Measurements from ENCODE around the gene ZNF565. TPM values are rescaled to one million over a fixed set of nuclear protein-coding genes. Genes with fewer than 3 reads are reported as not detected.

Gene ZNF565
- total RNA-seq, 1 experiment from 2014 or later, result 3.2 TPM

GRCh38 chr19:36245210-36246005 is 30.9 kb upstream of the ZNF565 start:
- H3K9me3 ChIP-seq (ENCODE audit: control insufficient read depth in 1 of 2, insufficient read depth in 1 of 2, low read depth in 1 of 2, low read length in 2 of 2), result peaks cover 0 to 4% of the 10 kb centered on the region in 2 experiments; a peak in 2 of 4 replicates
- CTCF ChIA-PET, result no interaction called here
- no peak overlapping the region for H3K4me3 ChIP-seq (replicated peaks in 1 of 2; ENCODE audit: low read depth in 1 of 2, low read length in 2 of 2)
- POLR2A ChIA-PET, result no interaction called here
- no peak for ATAC-seq
- no peaks in the 10 kb centered on the region for H4K20me1 ChIP-seq (ENCODE audit: insufficient read depth)
- DNase-seq (ENCODE audit: low read depth, low spot score), result no peak
- BruUV-seq (replicated peaks), result no TSS peak
- no peaks in the 10 kb centered on the region for H3K36me3 ChIP-seq (ENCODE audit: control insufficient read depth in 1 of 2, insufficient read depth in 2 of 2, low read length in 2 of 2)
- H3K9me2 ChIP-seq (ENCODE audit: insufficient read depth), result no peaks in the 10 kb centered on the region
- H3K27me3 ChIP-seq (ENCODE audit: insufficient read depth, low read length), result no peaks in the 10 kb centered on the region
- no peak overlapping the region for H3K4me2 ChIP-seq (ENCODE audit: low read length)
- no peaks in the 10 kb centered on the region for H3K4me1 ChIP-seq (ENCODE audit: control insufficient read depth in 1 of 2, insufficient read depth in 2 of 2, low read length in 2 of 2)
- TF ChIP-seq YY1 (IDR thresholded peaks at IDR 0.05; ENCODE audit: extremely low read depth, insufficient replicate concordance, low read depth, low read length) (no peak), FOSL1 (IDR thresholded peaks at IDR 0.05; ENCODE audit: low read depth) (no peak)
- TF ChIP-seq, protein P1, sequence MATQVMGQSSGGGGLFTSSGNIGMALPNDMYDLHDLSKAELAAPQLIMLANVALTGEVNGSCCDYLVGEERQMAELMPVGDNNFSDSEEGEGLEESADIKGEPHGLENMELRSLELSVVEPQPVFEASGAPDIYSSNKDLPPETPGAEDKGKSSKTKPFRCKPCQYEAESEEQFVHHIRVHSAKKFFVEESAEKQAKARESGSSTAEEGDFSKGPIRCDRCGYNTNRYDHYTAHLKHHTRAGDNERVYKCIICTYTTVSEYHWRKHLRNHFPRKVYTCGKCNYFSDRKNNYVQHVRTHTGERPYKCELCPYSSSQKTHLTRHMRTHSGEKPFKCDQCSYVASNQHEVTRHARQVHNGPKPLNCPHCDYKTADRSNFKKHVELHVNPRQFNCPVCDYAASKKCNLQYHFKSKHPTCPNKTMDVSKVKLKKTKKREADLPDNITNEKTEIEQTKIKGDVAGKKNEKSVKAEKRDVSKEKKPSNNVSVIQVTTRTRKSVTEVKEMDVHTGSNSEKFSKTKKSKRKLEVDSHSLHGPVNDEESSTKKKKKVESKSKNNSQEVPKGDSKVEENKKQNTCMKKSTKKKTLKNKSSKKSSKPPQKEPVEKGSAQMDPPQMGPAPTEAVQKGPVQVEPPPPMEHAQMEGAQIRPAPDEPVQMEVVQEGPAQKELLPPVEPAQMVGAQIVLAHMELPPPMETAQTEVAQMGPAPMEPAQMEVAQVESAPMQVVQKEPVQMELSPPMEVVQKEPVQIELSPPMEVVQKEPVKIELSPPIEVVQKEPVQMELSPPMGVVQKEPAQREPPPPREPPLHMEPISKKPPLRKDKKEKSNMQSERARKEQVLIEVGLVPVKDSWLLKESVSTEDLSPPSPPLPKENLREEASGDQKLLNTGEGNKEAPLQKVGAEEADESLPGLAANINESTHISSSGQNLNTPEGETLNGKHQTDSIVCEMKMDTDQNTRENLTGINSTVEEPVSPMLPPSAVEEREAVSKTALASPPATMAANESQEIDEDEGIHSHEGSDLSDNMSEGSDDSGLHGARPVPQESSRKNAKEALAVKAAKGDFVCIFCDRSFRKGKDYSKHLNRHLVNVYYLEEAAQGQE (IDR thresholded peaks at IDR 0.05; ENCODE audit: low read depth), result no peak
- intact Hi-C loops (cut with micrococcal nuclease), result no loop called here
- H3K79me2 ChIP-seq (ENCODE audit: insufficient read depth, low read length), result no peaks in the 10 kb centered on the region
- no peak overlapping the region for H2AFZ ChIP-seq (ENCODE audit: low read depth, low read length, poor library complexity, severe bottlenecking)
- H3K27ac ChIP-seq (ENCODE audit: low read depth, low read length), result no peak overlapping the region
- RAD21 ChIA-PET (ENCODE audit: low non-redundant PET in 1 of 2, low total read pairs in 2 of 2, uncharacterized antibody in 2 of 2, unreplicated experiment in 2 of 2), result no interaction called here
- no peak overlapping the region for H3K9ac ChIP-seq (ENCODE audit: low read length)

GRCh38 chr19:36244066-36244465 is 29.6 kb upstream of the ZNF565 start:
- POLR2A ChIA-PET, result no interaction called here
- Histone ChIP-seq H3K79me2 (ENCODE audit: insufficient read depth, low read length) (no peaks in the 10 kb centered on the region), H4K20me1 (ENCODE audit: insufficient read depth) (no peaks in the 10 kb centered on the region), H3K27me3 (ENCODE audit: insufficient read depth, low read length) (no peaks in the 10 kb centered on the region), H3K4me3 (replicated peaks in 1 of 2; ENCODE audit: low read depth in 1 of 2, low read length in 2 of 2) (no peak overlapping the region), H3K9me3 (ENCODE audit: control insufficient read depth in 1 of 2, insufficient read depth in 1 of 2, low read depth in 1 of 2, low read length in 2 of 2) (peaks cover 0 to 4% of the 10 kb centered on the region in 2 experiments; a peak in 2 of 4 replicates), H3K9ac (ENCODE audit: low read length) (no peak overlapping the region), H3K4me2 (ENCODE audit: low read length) (no peak overlapping the region), H3K27ac (ENCODE audit: low read depth, low read length) (no peak overlapping the region), H3K4me1 (ENCODE audit: control insufficient read depth in 1 of 2, insufficient read depth in 2 of 2, low read length in 2 of 2) (no peaks in the 10 kb centered on the region), H2AFZ (ENCODE audit: low read depth, low read length, poor library complexity, severe bottlenecking) (no peak overlapping the region), H3K36me3 (ENCODE audit: control insufficient read depth in 1 of 2, insufficient read depth in 2 of 2, low read length in 2 of 2) (0 out of 4 replicates have a peak, but pooled peaks cover 0 to 4% of the 10 kb centered on the region in 2 experiments), H3K9me2 (ENCODE audit: insufficient read depth) (no peaks in the 10 kb centered on the region)
- CTCF ChIA-PET, result no interaction called here
- RAD21 ChIA-PET (ENCODE audit: low non-redundant PET in 1 of 2, low total read pairs in 2 of 2, uncharacterized antibody in 2 of 2, unreplicated experiment in 2 of 2), result no interaction called here
- DNase-seq (ENCODE audit: low read depth, low spot score) (no peak), ATAC-seq (no peak)
- no TSS peak for BruUV-seq (replicated peaks)
- intact Hi-C loops (cut with micrococcal nuclease), result no loop called here
- TF ChIP-seq SIN3A (IDR thresholded peaks at IDR 0.05; ENCODE audit: low read depth) (no peak), CEBPB (IDR thresholded peaks at IDR 0.05; ENCODE audit: low read depth) (no peak), ELF1 (IDR thresholded peaks at IDR 0.05; ENCODE audit: borderline replicate concordance, low read depth) (no peak), TCF7L2 (IDR thresholded peaks at IDR 0.05; ENCODE audit: borderline replicate concordance, extremely low read depth, insufficient read depth, insufficient read length) (no peak), ATF3 (IDR thresholded peaks at IDR 0.05) (no peak), POLR2A (IDR thresholded peaks at IDR 0.05; ENCODE audit: borderline replicate concordance, extremely low read depth, insufficient read depth, insufficient read length) (no peak), YY1 (IDR thresholded peaks at IDR 0.05; ENCODE audit: extremely low read depth, insufficient replicate concordance, low read depth, low read length) (no peak), RAD21 (IDR thresholded peaks at IDR 0.05; ENCODE audit: low read depth) (no peak)
- TF ChIP-seq, protein P2, sequence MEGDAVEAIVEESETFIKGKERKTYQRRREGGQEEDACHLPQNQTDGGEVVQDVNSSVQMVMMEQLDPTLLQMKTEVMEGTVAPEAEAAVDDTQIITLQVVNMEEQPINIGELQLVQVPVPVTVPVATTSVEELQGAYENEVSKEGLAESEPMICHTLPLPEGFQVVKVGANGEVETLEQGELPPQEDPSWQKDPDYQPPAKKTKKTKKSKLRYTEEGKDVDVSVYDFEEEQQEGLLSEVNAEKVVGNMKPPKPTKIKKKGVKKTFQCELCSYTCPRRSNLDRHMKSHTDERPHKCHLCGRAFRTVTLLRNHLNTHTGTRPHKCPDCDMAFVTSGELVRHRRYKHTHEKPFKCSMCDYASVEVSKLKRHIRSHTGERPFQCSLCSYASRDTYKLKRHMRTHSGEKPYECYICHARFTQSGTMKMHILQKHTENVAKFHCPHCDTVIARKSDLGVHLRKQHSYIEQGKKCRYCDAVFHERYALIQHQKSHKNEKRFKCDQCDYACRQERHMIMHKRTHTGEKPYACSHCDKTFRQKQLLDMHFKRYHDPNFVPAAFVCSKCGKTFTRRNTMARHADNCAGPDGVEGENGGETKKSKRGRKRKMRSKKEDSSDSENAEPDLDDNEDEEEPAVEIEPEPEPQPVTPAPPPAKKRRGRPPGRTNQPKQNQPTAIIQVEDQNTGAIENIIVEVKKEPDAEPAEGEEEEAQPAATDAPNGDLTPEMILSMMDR (IDR thresholded peaks at IDR 0.05 in 2 of 3, conservative IDR thresholded peaks at IDR 0.05 in 1 of 3; ENCODE audit: borderline replicate concordance in 1 of 3, insufficient read depth in 1 of 3, low read depth in 2 of 3, low read length in 2 of 3), result no peak
